CD4-positive, alpha-beta T cell treated with Interleukin-17A for 4 hours (primary cell): ENCODE results near the gene JMJD7.

Experiments used
- DNase-seq: peaks from one replicate; pipeline ENCODE4 v3.0.0-alpha.2; 2020; ENCODE audit warnings: mixed read lengths

Gene JMJD7

GRCh38 chr15:41885321-41885720 lies 57.4 kb downstream of the JMJD7 start:
- no peak for DNase-seq

DNA sequence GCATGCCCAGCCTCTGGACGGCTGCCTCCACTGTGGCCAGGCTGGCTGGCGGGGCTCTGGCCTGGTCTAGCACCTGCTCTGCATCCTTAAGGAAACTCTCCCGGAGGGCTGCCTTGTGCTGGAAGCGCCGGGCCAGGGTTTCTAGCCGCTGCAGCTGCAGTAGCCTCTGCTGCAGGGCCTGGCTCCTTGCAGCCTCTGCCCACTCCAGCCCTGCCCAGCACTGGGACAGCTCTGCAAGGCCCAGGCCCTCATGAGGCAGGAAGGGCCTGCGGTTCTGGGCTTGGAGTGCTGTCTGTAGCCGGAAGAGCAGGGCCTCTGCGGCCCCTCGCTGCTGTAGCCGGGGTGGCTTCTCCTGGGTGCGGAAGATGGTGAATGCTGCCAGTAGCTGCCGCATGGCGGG lies 57.9 kb downstream of the JMJD7 start:
- DNase-seq = no peak

DNA sequence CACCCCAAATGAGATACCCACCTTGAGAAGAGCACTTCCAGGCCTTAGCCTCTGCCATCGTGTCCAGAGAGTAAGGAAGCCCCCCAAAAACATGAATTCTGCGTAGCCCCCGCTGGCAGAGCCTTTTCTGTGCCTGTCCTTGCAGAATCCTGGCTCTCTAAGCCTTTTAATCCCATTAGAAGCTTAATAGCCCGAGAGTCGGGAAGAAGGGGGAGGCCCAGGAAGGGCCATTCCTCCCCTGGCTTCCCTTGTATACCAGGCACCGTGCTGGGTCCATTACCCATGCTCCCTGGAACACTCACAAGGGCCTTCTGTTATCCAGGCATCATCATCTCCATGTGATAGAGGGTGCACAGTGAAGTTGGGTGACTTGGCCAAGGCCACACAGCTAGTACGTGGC lies 58.8 kb downstream of the JMJD7 start:
- no peak for DNase-seq

DNA sequence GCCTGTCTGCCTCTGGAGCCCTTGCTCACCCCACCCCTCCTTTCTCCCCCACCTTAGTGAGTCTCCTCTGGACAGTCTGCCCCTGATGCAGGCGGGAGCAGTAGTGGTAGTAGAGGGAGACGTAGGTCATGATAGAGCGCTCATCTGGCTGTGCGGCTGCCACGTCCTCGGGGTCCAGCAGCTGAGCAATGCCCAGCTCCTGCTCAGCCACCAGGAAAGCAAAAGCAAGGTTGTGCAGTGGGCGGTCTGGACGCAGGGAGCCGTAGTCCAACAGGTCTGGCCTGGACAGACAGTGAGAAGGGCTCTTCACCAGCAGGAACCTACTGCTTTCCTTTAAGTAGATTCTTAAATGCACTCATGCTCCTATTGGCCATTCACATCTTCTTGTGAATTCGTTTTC lies 59.3 kb downstream of the JMJD7 start:
- no peak for DNase-seq
